Calu3 (cell line): ENCODE results near the gene ULK3. TPM values are rescaled to one million over a fixed set of nuclear protein-coding genes. Genes with fewer than 3 reads are reported as not detected.

ENCODE experiments used
- BruUV-seq: library from RNA; stranded (reverse); fragments of 400-500 nt; replicated peaks from 2 replicates; lab custom pipeline; 2021; lab: Mats Ljungman, UMichigan
- CTCF ChIA-PET: fragments of 300-600 bp; sonication (Branson Sonifier 250); formaldehyde crosslinking; loops from one replicate; lab custom pipeline; 2022; ENCODE audit warnings: antibody characterized with exemption; lab: Charles Lee
- DNase-seq: peaks from one replicate; pipeline ENCODE4 v3.0.0; 2022
- H3K27ac Mint-ChIP-seq: one replicate; pipeline ENCODE4 v1.8.0; 2022; ENCODE audit warnings: mixed read lengths; ENCODE audit not compliant: unreplicated experiment
- H3K27me3 Mint-ChIP-seq: one replicate; pipeline ENCODE4 v1.8.0; 2022; ENCODE audit warnings: mixed read lengths; ENCODE audit not compliant: unreplicated experiment
- H3K36me3 Mint-ChIP-seq: one replicate; pipeline ENCODE4 v1.8.0; 2022; ENCODE audit warnings: mild to moderate bottlenecking, moderate library complexity, mixed read lengths; ENCODE audit not compliant: insufficient read depth, unreplicated experiment
- H3K4me1 Mint-ChIP-seq: one replicate; pipeline ENCODE4 v1.8.0; 2022; ENCODE audit warnings: mild to moderate bottlenecking, low read depth, mixed read lengths; ENCODE audit not compliant: unreplicated experiment
- H3K4me3 Mint-ChIP-seq: one replicate; pipeline ENCODE4 v1.8.0; 2022; ENCODE audit warnings: mild to moderate bottlenecking, low read depth, moderate library complexity, mixed read lengths; ENCODE audit not compliant: unreplicated experiment
- H3K9me3 Mint-ChIP-seq: one replicate; pipeline ENCODE4 v1.8.0; 2022; ENCODE audit warnings: low read depth, mixed read lengths; ENCODE audit not compliant: unreplicated experiment
- CTCF ChIP-seq: fragments of 200-600 bp; IDR thresholded peaks from one replicate; pipeline ENCODE4 v1.8.0; 2022; ENCODE audit warnings: antibody characterized with exemption; ENCODE audit not compliant: unreplicated experiment
- intact Hi-C: fragments of 100-400 bp; cut with micrococcal nuclease; formaldehyde crosslinking; loops from one replicate; pipeline ENCODE4 v1.10.0; 2022; ENCODE audit not compliant: unreplicated experiment
- total RNA-seq: library from RNA; stranded (reverse); gene quantifications from 2 replicates; pipeline ENCODE4 v1.2.3, GENCODE V29; 2022

Gene ULK3
- total RNA-seq, 1 experiment from 2014 or later = 33.8 TPM

- Mint-ChIP-seq H3K9me3 (no peaks in the 10 kb centered on the region), H3K27ac (no peak overlapping the region), H3K27me3 (peaks cover 29% of the 10 kb centered on the region), H3K36me3 (peaks cover 1% of the 10 kb centered on the region), H3K4me3 (no peak overlapping the region), H3K4me1 (peaks cover under 1% of the 10 kb centered on the region)
- CTCF ChIA-PET = no interaction called here
- intact Hi-C loops = no loop called here
- no TSS peak for BruUV-seq
- no peak for DNase-seq
- TF ChIP-seq CTCF = no peak
Measured at GRCh38 chr15:74809956-74810355, 33.0 kb downstream of the ULK3 start.

DNA sequence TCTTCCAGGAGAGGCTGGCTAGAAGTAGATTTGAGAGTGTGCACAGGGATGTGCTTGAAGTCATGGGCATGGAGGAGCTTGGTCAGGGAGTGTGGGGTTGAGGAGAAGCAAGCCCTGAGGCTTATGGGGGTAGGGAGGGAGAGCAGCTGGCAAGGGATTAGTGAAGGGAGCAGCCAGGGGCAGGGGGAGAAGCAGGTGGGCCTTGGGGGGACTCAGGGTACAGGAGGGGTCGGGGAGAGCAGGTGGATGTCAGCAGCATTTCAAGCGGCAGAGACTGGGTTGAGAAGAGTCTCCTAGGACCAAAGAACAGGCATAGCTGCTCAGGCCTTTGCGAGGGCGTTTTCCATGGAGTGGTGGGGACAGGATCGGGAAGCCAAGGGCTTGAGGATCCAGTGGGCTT, 33.7 kb downstream of the ULK3 start:
- H3K36me3 Mint-ChIP-seq = peaks cover 5% of the 10 kb centered on the region
- TF ChIP-seq CTCF = no peak
- no peak overlapping the region for H3K4me3 Mint-ChIP-seq
- no TSS peak for BruUV-seq
- DNase-seq = no peak
- intact Hi-C loops = no loop called here
- H3K27me3 Mint-ChIP-seq = peaks cover 29% of the 10 kb centered on the region
- no peak overlapping the region for H3K27ac Mint-ChIP-seq
- CTCF ChIA-PET = no interaction called here
- no peaks in the 10 kb centered on the region for H3K9me3 Mint-ChIP-seq
- no peaks in the 10 kb centered on the region for H3K4me1 Mint-ChIP-seq

DNA sequence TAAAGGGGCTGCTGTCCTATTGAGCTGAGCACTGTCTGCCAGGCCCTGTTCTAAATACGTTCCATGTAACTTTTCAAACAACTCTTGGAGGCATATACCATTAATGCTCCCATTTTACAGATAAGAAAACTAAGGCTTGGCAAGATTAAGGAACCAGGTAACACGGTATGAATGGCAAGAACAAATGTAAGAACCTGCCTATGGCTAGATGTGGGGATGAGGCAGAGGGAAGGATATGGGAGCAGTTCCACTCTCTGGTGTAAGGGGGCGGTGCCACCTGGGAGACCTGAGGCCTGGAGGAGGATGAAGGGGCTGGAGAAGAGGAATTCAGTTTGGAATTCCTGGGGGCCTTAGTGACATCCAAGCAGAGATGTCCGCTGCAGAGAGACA, 34.1 kb downstream of the ULK3 start:
- Mint-ChIP-seq H3K9me3 (no peaks in the 10 kb centered on the region), H3K36me3 (peaks cover 9% of the 10 kb centered on the region), H3K4me3 (no peak overlapping the region), H3K4me1 (no peaks in the 10 kb centered on the region), H3K27ac (no peak overlapping the region), H3K27me3 (peaks cover 29% of the 10 kb centered on the region)
- no TSS peak for BruUV-seq
- intact Hi-C loops = no loop called here
- CTCF ChIA-PET = no interaction called here
- no peak for DNase-seq
- no peak for TF ChIP-seq CTCF

- H3K9me3 Mint-ChIP-seq = no peaks in the 10 kb centered on the region
- no TSS peak for BruUV-seq
- H3K4me3 Mint-ChIP-seq = no peak overlapping the region
- DNase-seq = no peak
- no peak overlapping the region for H3K27ac Mint-ChIP-seq
- H3K4me1 Mint-ChIP-seq = no peaks in the 10 kb centered on the region
- H3K27me3 Mint-ChIP-seq = peaks cover 29% of the 10 kb centered on the region
- CTCF ChIA-PET = interaction anchor here (0.6 to 1.1 kb wide), 3 partner anchors 37 to 168 kb away, joined by 3 to 5 read pairs (median 3); no protein-coding TSS in a partner anchor
- no peak for TF ChIP-seq CTCF
- H3K36me3 Mint-ChIP-seq = peaks cover 12% of the 10 kb centered on the region
- intact Hi-C loops = no loop called here
Measured at GRCh38 chr15:74808078-74808839, 34.7 kb downstream of the ULK3 start.
